OCI-LY1 (cell line): Measurements from ENCODE around the gene COL4A4.

Experiments
- CTCF ChIP-seq: fragments of 200-600 bp; sonication (generic), shearing (Covaris generic); IDR thresholded peaks from 2 replicates; pipeline ENCODE4 v1.5.1; 2017; ENCODE audit warnings: mild to moderate bottlenecking, antibody characterized with exemption, low read length, moderate library complexity, mixed read lengths
- EZH2 ChIP-seq: fragments of 200-600 bp; sonication (generic), shearing (Covaris generic); IDR thresholded peaks from 2 replicates; pipeline ENCODE4 v1.8.0; 2017; ENCODE audit warnings: borderline replicate concordance, mixed run types, mild to moderate bottlenecking, antibody characterized with exemption, low read length, moderate library complexity, mixed read lengths

GRCh38 chr2:227186751-227187150 is 22.7 kb upstream of the COL4A4 start:
- TF ChIP-seq CTCF = no peak
- no peak for TF ChIP-seq EZH2
